Glomerular visceral epithelial cell (primary cell): ENCODE data around the gene QPRT.
"Not testable (repeated sequence)": the region's sequence is repeated elsewhere in the genome, so short reads cannot be mapped to it uniquely, and the experiment has no call there.

ENCODE experiments used
- DNase-seq: peaks from one replicate; pipeline ENCODE4 v3.0.0-alpha.2; 2016; ENCODE audit errors: extremely low spot score

QPRT gene

GRCh38 chr16:29746518-29746917 is 67.5 kb downstream of the QPRT start:
- DNase-seq, result not testable (repeated sequence)
